T-cell (primary cell): ENCODE measurements around the gene CYFIP2. TPM values are rescaled to one million over a fixed set of nuclear protein-coding genes. Genes with fewer than 3 reads are reported as not detected.
A peak's percentile ranks its signal among the peaks of the same experiment; 100 is the strongest.

ENCODE experiments used
- ATAC-seq, 4 experiments: fragments of 200-7000 bp in 3 of 4; fragments of 150-1000 bp in 1 of 4; cut with Tn5 transposase; replicated peaks in 1 of 4; 1 replicate in 3 of 4; 2 replicates in 1 of 4; pipeline ENCODE4 v1.10.0; 2021; ENCODE audit warnings: moderate library complexity in 3 of 4, mild to moderate bottlenecking in 2 of 4, moderate number of reproducible peaks in 1 of 4
- CTCF ChIA-PET, 2 donors: fragments of 300-600 bp; sonication (Branson Sonifier 250); formaldehyde crosslinking; loops; one replicate each; lab custom pipeline; 2022; ENCODE audit warnings: antibody characterized with exemption in 2 of 2; lab: Charles Lee
- POLR2A ChIA-PET, 2 donors: fragments of 300-600 bp; sonication (Branson Sonifier 250); formaldehyde crosslinking; loops; one replicate each; lab custom pipeline; 2022; ENCODE audit warnings: antibody characterized with exemption in 2 of 2; lab: Charles Lee
- DNase-seq, 35 experiments: peaks; one replicate each; pipeline versions ENCODE4 v3.0.0 to v3.0.0-alpha.2; 2013 to 2023
- H3K27ac ChIP-seq: one replicate; pipeline ENCODE4 v1.5.1; 2013; ENCODE audit warnings: low read length
- H3K27me3 ChIP-seq, 2 experiments: replicated peaks in 1 of 2; 1 replicate in 1 of 2; 2 replicates in 1 of 2; pipeline versions ENCODE4 v1.6.1 to v1.7.0; 2013; ENCODE audit warnings: low read length in 1 of 2, mixed read lengths in 1 of 2; ENCODE audit not compliant: control insufficient read depth in 2 of 2, insufficient read depth in 2 of 2; ENCODE audit errors: extremely low read depth in 1 of 2
- H3K36me3 ChIP-seq, 2 donors: 1 replicate in 1 of 2; 2 replicates in 1 of 2; pipeline versions ENCODE4 v1.6.1 to v1.7.0; 2013; ENCODE audit warnings: low read length in 1 of 2; ENCODE audit not compliant: control insufficient read depth in 2 of 2, insufficient read depth in 1 of 2; ENCODE audit errors: extremely low read depth in 1 of 2
- H3K4me1 ChIP-seq, 2 experiments: 1 replicate in 1 of 2; 2 replicates in 1 of 2; pipeline versions ENCODE4 v1.6.1 to v1.7.0; 2013; ENCODE audit warnings: low read length in 2 of 2, mixed read lengths in 1 of 2; ENCODE audit not compliant: insufficient read depth in 2 of 2, control insufficient read depth in 1 of 2; ENCODE audit errors: extremely low read depth in 1 of 2
- H3K4me3 ChIP-seq, 2 donors: 1 replicate in 1 of 2; 2 replicates in 1 of 2; pipeline versions ENCODE4 v1.5.1 to v1.7.0; 2013; ENCODE audit warnings: mild to moderate bottlenecking in 2 of 2, low read length in 1 of 2, moderate library complexity in 1 of 2; ENCODE audit not compliant: control insufficient read depth in 1 of 2; ENCODE audit errors: extremely low read depth in 1 of 2
- H3K9me3 ChIP-seq: 2 replicates; pipeline ENCODE4 v1.7.0; 2013
- H3K27ac Mint-ChIP-seq, 2 donors: one replicate each; pipeline ENCODE4 v1.8.0; 2020 to 2021; ENCODE audit warnings: mild to moderate bottlenecking in 2 of 2, mixed read lengths in 2 of 2
- H3K27me3 Mint-ChIP-seq, 2 donors: one replicate each; pipeline ENCODE4 v1.8.0; 2021 to 2022; ENCODE audit warnings: mixed read lengths in 2 of 2
- H3K36me3 Mint-ChIP-seq: one replicate; pipeline ENCODE4 v1.8.0; 2021; ENCODE audit warnings: mixed read lengths
- H3K4me1 Mint-ChIP-seq, 3 donors: one replicate each; pipeline ENCODE4 v1.8.0; 2020 to 2022; ENCODE audit warnings: mixed read lengths in 3 of 3, mild to moderate bottlenecking in 1 of 3
- H3K4me3 Mint-ChIP-seq, 3 donors: one replicate each; pipeline ENCODE4 v1.8.0; 2020 to 2022; ENCODE audit warnings: mild to moderate bottlenecking in 3 of 3, mixed read lengths in 3 of 3, moderate library complexity in 3 of 3
- H3K9me3 Mint-ChIP-seq, 3 donors: one replicate each; pipeline ENCODE4 v1.8.0; 2020 to 2022; ENCODE audit warnings: mixed read lengths in 3 of 3
- WGBS: methylation state at CpG from one replicate; pipeline ENCODE4 v1.1.5; 2013; ENCODE audit warnings: missing lambda C conversion rate; ENCODE audit not compliant: insufficient coverage; 5-methylcytosine and 5-hydroxymethylcytosine counted together
- total RNA-seq, 35 experiments: library from RNA in 6 of 35; stranded (reverse) in 6 of 35; fragments of 120-200 nt in 1 of 35; gene quantifications; one replicate each; pipeline versions ENCODE4 v1.2.1 to v1.2.4 and lab custom pipeline; 2013 to 2026

CYFIP2 gene
- total RNA-seq, 5 donors from 2014 or later (not counting 1 experiment from before 2014, with no cell fraction given) = 362 to 497 (median 398) TPM

- ATAC-seq (no peak), DNase-seq (peak in 3 of 35 experiments; percentile 10 to 30 (median 11))
- H3K4me1 ChIP-seq = peaks cover 8 to 9% of the 10 kb centered on the region in 2 experiments
- WGBS = 100% methylated on average over 3 of the region's 10 CpGs
- H3K4me1 Mint-ChIP-seq = peaks cover 15 to 25% (median 20%) of the 10 kb centered on the region in 3 donors
- no peaks in the 10 kb centered on the region for H3K27me3 Mint-ChIP-seq
- ChIA-PET POLR2A (no interaction called here), CTCF (interaction anchor here in 1 of 2 donors (0.6 to 1.2 kb wide), 2 partner anchors 23 to 420 kb away, joined by 3 to 6 read pairs; partner anchors contain the start of gene LSM11)
- H3K27me3 ChIP-seq = no peaks in the 10 kb centered on the region
- H3K27ac Mint-ChIP-seq = peak overlapping the region in 1 of 2 donors; percentile 58
- H3K36me3 ChIP-seq = peaks cover 38 to 98% of the 10 kb centered on the region in 2 donors
- H3K4me3 ChIP-seq = no peak overlapping the region
- no peak overlapping the region for H3K27ac ChIP-seq
- H3K36me3 Mint-ChIP-seq = peaks cover 78% of the 10 kb centered on the region
- no peaks in the 10 kb centered on the region for H3K9me3 ChIP-seq
- no peaks in the 10 kb centered on the region for H3K9me3 Mint-ChIP-seq
- H3K4me3 Mint-ChIP-seq = no peak overlapping the region
Observed at GRCh38 chr5:157323107-157323706, 57.3 kb downstream of the CYFIP2 start.

GRCh38 chr5:157324237-157324636, 58.3 kb downstream of the CYFIP2 start:
- ChIA-PET CTCF (interaction anchor here (0.6 to 1.2 kb wide), 4 partner anchors 16 to 419 kb away, joined by 3 to 5 read pairs (median 4); partner anchors contain the start of gene LSM11 (in 1 of the 2)), POLR2A (interaction anchor here in 1 of 2 donors (0.6 kb wide), 1 partner anchor 41 kb away, joined by 3 read pairs; no protein-coding TSS in a partner anchor)
- Mint-ChIP-seq H3K27ac (peak overlapping the region; percentile 59 to 68), H3K27me3 (no peaks in the 10 kb centered on the region), H3K4me3 (no peak overlapping the region), H3K4me1 (peaks cover 25 to 31% (median 28%) of the 10 kb centered on the region in 3 donors), H3K36me3 (peaks cover 75% of the 10 kb centered on the region), H3K9me3 (no peaks in the 10 kb centered on the region)
- ATAC-seq (no peak), DNase-seq (peak in 1 of 35 experiments; percentile 21)
- H3K4me1 ChIP-seq = peaks cover 17% of the 10 kb centered on the region in 2 experiments
- no peaks in the 10 kb centered on the region for H3K27me3 ChIP-seq
- H3K27ac ChIP-seq = no peak overlapping the region
- no peak overlapping the region for H3K4me3 ChIP-seq
- H3K9me3 ChIP-seq = no peaks in the 10 kb centered on the region
- 100% methylated on average over 3 of the region's 7 CpGs for WGBS
- H3K36me3 ChIP-seq = peaks cover 36 to 96% of the 10 kb centered on the region in 2 donors

GRCh38 chr5:157326440-157327005, 60.6 kb downstream of the CYFIP2 start:
- no peaks in the 10 kb centered on the region for H3K27me3 Mint-ChIP-seq
- POLR2A ChIA-PET = interaction anchor here in 1 of 2 donors (0.6 kb wide), 1 partner anchor 52 kb away, joined by 4 read pairs; no protein-coding TSS in a partner anchor
- Histone ChIP-seq H3K27ac (no peak overlapping the region), H3K36me3 (peaks cover 41 to 95% of the 10 kb centered on the region in 2 donors), H3K27me3 (no peaks in the 10 kb centered on the region), H3K4me1 (peaks cover 18 to 23% of the 10 kb centered on the region in 2 experiments), H3K4me3 (no peak overlapping the region), H3K9me3 (no peaks in the 10 kb centered on the region)
- no peaks in the 10 kb centered on the region for H3K9me3 Mint-ChIP-seq
- 93% methylated on average over 4 of the region's 7 CpGs for WGBS
- DNase-seq = no peak
- H3K27ac Mint-ChIP-seq = peak overlapping the region; percentile 72 to 87
- CTCF ChIA-PET = interaction anchor here (0.6 to 1.2 kb wide), 4 partner anchors 23 to 417 kb away, joined by 3 to 6 read pairs (median 4); partner anchors contain the start of gene LSM11 (in 1 of the 2)
- H3K36me3 Mint-ChIP-seq = peaks cover 77% of the 10 kb centered on the region
- H3K4me3 Mint-ChIP-seq = peak overlapping the region in 1 of 3 donors; percentile 67
- H3K4me1 Mint-ChIP-seq = peaks cover 35 to 43% (median 41%) of the 10 kb centered on the region in 3 donors
- ATAC-seq = no peak

- Histone ChIP-seq H3K4me3 (no peak overlapping the region), H3K9me3 (no peaks in the 10 kb centered on the region), H3K36me3 (peaks cover 38 to 95% of the 10 kb centered on the region in 2 donors), H3K4me1 (peaks cover 18 to 23% of the 10 kb centered on the region in 2 experiments), H3K27me3 (no peaks in the 10 kb centered on the region), H3K27ac (peak overlapping the region; percentile 54)
- Mint-ChIP-seq H3K27ac (peak overlapping the region; percentile 78 to 87), H3K4me3 (peak overlapping the region in 2 of 3 donors; percentile 14 to 67), H3K4me1 (peaks cover 35 to 43% (median 41%) of the 10 kb centered on the region in 3 donors), H3K27me3 (no peaks in the 10 kb centered on the region), H3K9me3 (no peaks in the 10 kb centered on the region), H3K36me3 (peaks cover 74% of the 10 kb centered on the region)
- ChIA-PET CTCF (interaction anchor here in 1 of 2 donors (0.7 to 1.9 kb wide), 14 partner anchors 10 to 416 kb away, joined by 3 to 12 read pairs (median 4); partner anchors contain the start of genes LSM11 and MED7), POLR2A (interaction anchor here in 1 of 2 donors (0.7 to 1.2 kb wide), 2 partner anchors 186 to 416 kb away, joined by 3 read pairs; partner anchors contain the start of genes LSM11 and MED7)
- ATAC-seq (peak; percentile 68 to 92 (median 78)), DNase-seq (peak in 30 of 35 experiments; percentile 12 to 73 (median 40))
- 0% methylated on average over 1 of the region's 3 CpGs for WGBS
Observed at GRCh38 chr5:157327771-157328170, 61.8 kb downstream of the CYFIP2 start.

GRCh38 chr5:157328277-157328912, 62.5 kb downstream of the CYFIP2 start:
- H3K27ac ChIP-seq = peak overlapping the region; percentile 54
- peaks cover 18 to 23% of the 10 kb centered on the region in 2 experiments for H3K4me1 ChIP-seq
- peaks cover 34 to 95% of the 10 kb centered on the region in 2 donors for H3K36me3 ChIP-seq
- Mint-ChIP-seq H3K27me3 (no peaks in the 10 kb centered on the region), H3K36me3 (peaks cover 74% of the 10 kb centered on the region), H3K4me1 (peaks cover 35 to 43% (median 41%) of the 10 kb centered on the region in 3 donors), H3K27ac (peak overlapping the region; percentile 78 to 87), H3K9me3 (no peaks in the 10 kb centered on the region), H3K4me3 (peak overlapping the region; percentile 14 to 67 (median 31))
- H3K9me3 ChIP-seq = no peaks in the 10 kb centered on the region
- no peak overlapping the region for H3K4me3 ChIP-seq
- ChIA-PET POLR2A (interaction anchor here in 1 of 2 donors (0.7 to 1.2 kb wide), 2 partner anchors 186 to 415 kb away, joined by 3 read pairs; partner anchors contain the start of genes LSM11 and MED7), CTCF (interaction anchor here (0.5 to 1.9 kb wide), 21 partner anchors 10 to 415 kb away, joined by 3 to 12 read pairs (median 4); partner anchors contain the start of genes LSM11 (in 1 of the 2) and MED7 (in 1 of the 2))
- peak; percentile 79 to 91 (median 88) for ATAC-seq
- 48% methylated on average over 6 of the region's 12 CpGs for WGBS
- H3K27me3 ChIP-seq = no peaks in the 10 kb centered on the region
- peak in 34 of 35 experiments; percentile 24 to 81 (median 42) for DNase-seq
